ENCODE results near the gene NR1H3.

The NR1H3 gene

GRCh38 chr11:47245611-47246357, 12.0 kb upstream of the NR1H3 start:
- Histone ChIP-seq H3K4me1 (ENCODE audit: control insufficient read depth in 1 of 2, insufficient read depth in 2 of 2, low read length in 2 of 2) (peaks cover 12 to 23% of the 10 kb centered on the region in 2 donors), H3K27ac (ENCODE audit: low read length) (no peak overlapping the region), H3K9me3 (ENCODE audit: control insufficient read depth in 1 of 2, low read length in 2 of 2) (no peaks in the 10 kb centered on the region), H3K27me3 (ENCODE audit: low read depth, low read length) (no peaks in the 10 kb centered on the region), H3K4me3 (ENCODE audit: low read depth in 1 of 2, low read length in 2 of 2) (no peak overlapping the region), H3K36me3 (ENCODE audit: control insufficient read depth in 1 of 2, insufficient read depth in 2 of 2, low read length in 2 of 2) (peaks cover 41 to 45% of the 10 kb centered on the region in 2 donors)

DNA sequence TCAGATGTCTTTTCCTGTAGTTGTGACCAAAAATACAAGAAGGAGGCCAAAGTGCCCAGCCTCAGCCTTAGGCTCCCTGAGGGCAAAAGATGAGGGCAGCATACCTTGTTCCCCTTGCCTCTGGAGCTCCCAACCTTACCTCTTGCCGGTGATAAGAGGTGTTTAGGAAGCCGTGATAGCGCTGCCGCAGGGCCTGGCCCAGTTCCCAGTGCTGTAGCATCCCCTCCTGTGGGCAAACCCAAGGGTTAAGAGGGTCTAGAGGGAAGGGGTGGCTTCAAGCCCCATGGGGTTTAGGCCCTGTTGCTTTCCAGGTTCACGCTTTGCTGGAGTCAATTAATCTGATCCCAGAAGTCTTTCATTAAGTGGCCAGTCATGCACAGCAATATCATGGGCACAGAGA, 10.3 kb upstream of the NR1H3 start:
- no peaks in the 10 kb centered on the region for H3K9me3 ChIP-seq (ENCODE audit: control insufficient read depth in 1 of 2, low read length in 2 of 2)
- peak overlapping the region; percentile 93 to 96 for H3K4me3 ChIP-seq (ENCODE audit: low read depth in 1 of 2, low read length in 2 of 2)
- H3K4me1 ChIP-seq (ENCODE audit: control insufficient read depth in 1 of 2, insufficient read depth in 2 of 2, low read length in 2 of 2): peaks cover 12 to 23% of the 10 kb centered on the region in 2 donors
- no peak overlapping the region for H3K27ac ChIP-seq (ENCODE audit: low read length)
- no peaks in the 10 kb centered on the region for H3K27me3 ChIP-seq (ENCODE audit: low read depth, low read length)
- H3K36me3 ChIP-seq (ENCODE audit: control insufficient read depth in 1 of 2, insufficient read depth in 2 of 2, low read length in 2 of 2): peaks cover 26 to 29% of the 10 kb centered on the region in 2 donors

DNA sequence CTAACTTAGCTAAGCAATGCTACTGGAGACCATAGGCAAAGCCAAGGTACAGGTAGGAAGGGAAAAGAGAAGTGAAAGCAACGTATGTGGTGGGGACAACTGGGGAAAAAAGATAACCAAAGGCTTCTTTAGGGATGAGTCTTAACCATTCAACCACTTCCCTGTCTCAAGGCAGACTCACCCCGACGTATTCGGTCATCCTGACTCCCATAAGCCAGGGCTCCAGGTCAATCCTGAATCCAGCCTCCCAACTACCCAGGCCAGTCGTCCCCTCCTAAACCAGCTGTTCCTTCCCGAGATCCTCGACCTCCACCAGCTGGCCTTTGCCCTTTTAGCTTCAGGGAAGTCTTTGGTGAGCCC, 9.5 kb upstream of the NR1H3 start:
- Histone ChIP-seq H3K9me3 (ENCODE audit: control insufficient read depth in 1 of 2, low read length in 2 of 2) (no peaks in the 10 kb centered on the region), H3K4me3 (ENCODE audit: low read depth in 1 of 2, low read length in 2 of 2) (peak overlapping the region; percentile 93 to 96), H3K27ac (ENCODE audit: low read length) (peak overlapping the region; percentile 90), H3K27me3 (ENCODE audit: low read depth, low read length) (no peaks in the 10 kb centered on the region), H3K4me1 (ENCODE audit: control insufficient read depth in 1 of 2, insufficient read depth in 2 of 2, low read length in 2 of 2) (peaks cover 12 to 23% of the 10 kb centered on the region in 2 donors), H3K36me3 (ENCODE audit: control insufficient read depth in 1 of 2, insufficient read depth in 2 of 2, low read length in 2 of 2) (peaks cover 19 to 23% of the 10 kb centered on the region in 2 donors)

- Histone ChIP-seq H3K4me1 (ENCODE audit: control insufficient read depth in 1 of 2, insufficient read depth in 2 of 2, low read length in 2 of 2) (peaks cover 15 to 24% of the 10 kb centered on the region in 2 donors), H3K9me3 (ENCODE audit: control insufficient read depth in 1 of 2, low read length in 2 of 2) (no peaks in the 10 kb centered on the region), H3K36me3 (ENCODE audit: control insufficient read depth in 1 of 2, insufficient read depth in 2 of 2, low read length in 2 of 2) (peaks cover 14 to 18% of the 10 kb centered on the region in 2 donors), H3K27ac (ENCODE audit: low read length) (peak within 1 kb of the TSS; percentile 90), H3K27me3 (ENCODE audit: low read depth, low read length) (no peaks in the 10 kb centered on the region), H3K4me3 (ENCODE audit: low read depth in 1 of 2, low read length in 2 of 2) (peak within 1 kb of the TSS; percentile 93 to 96)
Observed at GRCh38 chr11:47248664-47249377, 9.0 kb upstream of the NR1H3 start, which contains the start of gene ACP2. ACP2 (minus strand) TSS chr11:47248814; CDS start chr11:47248789, 25 bp downstream.

GRCh38 chr11:47249378-47249715, 8.4 kb upstream of the NR1H3 start:
- H3K4me1 ChIP-seq (ENCODE audit: control insufficient read depth in 1 of 2, insufficient read depth in 2 of 2, low read length in 2 of 2): peaks cover 20 to 29% of the 10 kb centered on the region in 2 donors

GRCh38 chr11:47251751-47252150, 6.0 kb upstream of the NR1H3 start:
- Histone ChIP-seq H3K27me3 (ENCODE audit: low read depth, low read length) (no peaks in the 10 kb centered on the region), H3K27ac (ENCODE audit: low read length) (no peak overlapping the region), H3K4me1 (ENCODE audit: control insufficient read depth in 1 of 2, insufficient read depth in 2 of 2, low read length in 2 of 2) (peaks cover 20 to 40% of the 10 kb centered on the region in 2 donors)

More at GRCh38 chr11:47249378-47249715, 8.4 kb upstream of the NR1H3 start:
- Histone ChIP-seq H3K36me3 (ENCODE audit: control insufficient read depth in 1 of 2, insufficient read depth in 2 of 2, low read length in 2 of 2) (peaks cover 14 to 17% of the 10 kb centered on the region in 2 donors), H3K27ac (ENCODE audit: low read length) (peak overlapping the region; percentile 90), H3K4me3 (ENCODE audit: low read depth in 1 of 2, low read length in 2 of 2) (peak overlapping the region; percentile 93 to 96), H3K9me3 (ENCODE audit: control insufficient read depth in 1 of 2, low read length in 2 of 2) (no peaks in the 10 kb centered on the region), H3K27me3 (ENCODE audit: low read depth, low read length) (no peaks in the 10 kb centered on the region)

DNA sequence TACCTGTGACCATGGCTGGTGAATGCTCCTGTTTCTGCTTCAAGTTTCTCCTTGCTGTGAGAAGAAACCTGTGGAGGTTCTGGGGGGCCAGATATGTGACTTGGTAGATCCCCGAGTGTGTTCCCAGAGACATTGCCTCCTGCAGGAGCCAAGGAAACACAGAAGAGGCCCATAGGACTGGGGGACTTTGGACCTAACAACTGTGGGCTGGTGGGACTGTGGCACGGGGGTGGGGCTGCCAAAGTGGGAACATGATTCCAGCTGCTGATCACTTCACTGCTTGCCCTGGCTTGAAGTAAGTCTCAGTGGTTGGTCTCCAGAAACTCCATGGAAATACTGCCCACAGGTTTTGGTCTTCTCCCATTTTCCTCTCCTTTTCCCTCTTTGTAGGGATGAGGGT, 4.1 kb upstream of the NR1H3 start:
- Histone ChIP-seq H3K4me3 (ENCODE audit: low read depth in 1 of 2, low read length in 2 of 2) (no peak overlapping the region), H3K27ac (ENCODE audit: low read length) (peak overlapping the region; percentile 85), H3K36me3 (ENCODE audit: control insufficient read depth in 1 of 2, insufficient read depth in 2 of 2, low read length in 2 of 2) (no peaks in the 10 kb centered on the region), H3K4me1 (ENCODE audit: control insufficient read depth in 1 of 2, insufficient read depth in 2 of 2, low read length in 2 of 2) (peaks cover 29 to 44% of the 10 kb centered on the region in 2 donors), H3K27me3 (ENCODE audit: low read depth, low read length) (no peaks in the 10 kb centered on the region), H3K9me3 (ENCODE audit: control insufficient read depth in 1 of 2, low read length in 2 of 2) (no peaks in the 10 kb centered on the region)

More at GRCh38 chr11:47251751-47252150, 6.0 kb upstream of the NR1H3 start:
- Histone ChIP-seq H3K4me3 (ENCODE audit: low read depth in 1 of 2, low read length in 2 of 2) (no peak overlapping the region), H3K36me3 (ENCODE audit: control insufficient read depth in 1 of 2, insufficient read depth in 2 of 2, low read length in 2 of 2) (no peaks in the 10 kb centered on the region), H3K9me3 (ENCODE audit: control insufficient read depth in 1 of 2, low read length in 2 of 2) (no peaks in the 10 kb centered on the region)

- no peaks in the 10 kb centered on the region for H3K36me3 ChIP-seq (ENCODE audit: control insufficient read depth in 1 of 2, insufficient read depth in 2 of 2, low read length in 2 of 2)
- no peaks in the 10 kb centered on the region for H3K27me3 ChIP-seq (ENCODE audit: low read depth, low read length)
- no peak overlapping the region for H3K4me3 ChIP-seq (ENCODE audit: low read depth in 1 of 2, low read length in 2 of 2)
- H3K27ac ChIP-seq (ENCODE audit: low read length): peak overlapping the region; percentile 85
- no peaks in the 10 kb centered on the region for H3K9me3 ChIP-seq (ENCODE audit: control insufficient read depth in 1 of 2, low read length in 2 of 2)
- peaks cover 29 to 48% of the 10 kb centered on the region in 2 donors for H3K4me1 ChIP-seq (ENCODE audit: control insufficient read depth in 1 of 2, insufficient read depth in 2 of 2, low read length in 2 of 2)
Observed at GRCh38 chr11:47254386-47254785, 3.4 kb upstream of the NR1H3 start.

DNA sequence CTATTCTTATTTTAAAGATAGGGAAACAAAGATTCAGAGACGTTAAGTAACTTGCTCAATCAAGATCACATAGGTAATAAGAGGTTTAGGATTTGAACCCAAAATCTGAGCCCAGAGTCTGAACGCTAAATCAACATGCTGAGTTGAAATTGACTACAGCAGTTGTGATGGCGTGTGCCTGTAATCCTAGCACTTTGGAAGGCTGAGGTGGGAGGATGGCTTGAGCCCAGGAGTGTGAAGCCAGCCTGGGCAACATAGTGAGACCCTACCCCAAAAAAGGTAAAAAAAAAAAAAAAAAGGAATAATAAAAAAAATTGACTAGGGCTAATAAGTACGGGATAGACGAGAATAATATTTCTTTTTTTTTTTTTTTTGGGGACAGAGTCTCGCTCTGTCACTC, 1.4 kb upstream of the NR1H3 start:
- Histone ChIP-seq H3K27me3 (ENCODE audit: low read depth, low read length) (no peaks in the 10 kb centered on the region), H3K27ac (ENCODE audit: low read length) (no peak overlapping the region), H3K36me3 (ENCODE audit: control insufficient read depth in 1 of 2, insufficient read depth in 2 of 2, low read length in 2 of 2) (no peaks in the 10 kb centered on the region), H3K4me1 (ENCODE audit: control insufficient read depth in 1 of 2, insufficient read depth in 2 of 2, low read length in 2 of 2) (peaks cover 27 to 50% of the 10 kb centered on the region in 2 donors), H3K9me3 (ENCODE audit: control insufficient read depth in 1 of 2, low read length in 2 of 2) (no peaks in the 10 kb centered on the region), H3K4me3 (ENCODE audit: low read depth in 1 of 2, low read length in 2 of 2) (no peak overlapping the region)

DNA sequence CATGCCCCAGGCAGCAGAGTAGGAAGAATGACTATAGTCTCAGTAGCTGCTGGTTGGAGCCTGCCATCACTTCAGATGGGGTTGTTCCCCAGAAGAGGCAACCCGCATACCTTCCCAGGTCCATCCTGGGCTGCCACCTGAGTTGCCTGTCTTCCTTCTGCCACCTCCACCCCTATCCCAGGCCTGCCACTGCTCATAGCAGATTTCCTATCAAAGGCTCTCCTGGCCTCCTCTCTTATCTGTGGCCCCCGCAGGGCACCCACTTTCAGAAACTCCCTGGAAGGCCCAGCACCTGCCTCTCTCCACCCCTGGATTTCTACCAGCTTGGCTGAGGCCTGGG, 649 bp upstream of the NR1H3 start:
- Histone ChIP-seq H3K4me3 (ENCODE audit: low read depth in 1 of 2, low read length in 2 of 2) (peak overlapping the region; percentile 48 to 66), H3K36me3 (ENCODE audit: control insufficient read depth in 1 of 2, insufficient read depth in 2 of 2, low read length in 2 of 2) (no peaks in the 10 kb centered on the region), H3K27ac (ENCODE audit: low read length) (peak overlapping the region; percentile 80), H3K27me3 (ENCODE audit: low read depth, low read length) (no peaks in the 10 kb centered on the region), H3K4me1 (ENCODE audit: control insufficient read depth in 1 of 2, insufficient read depth in 2 of 2, low read length in 2 of 2) (peaks cover 27 to 50% of the 10 kb centered on the region in 2 donors), H3K9me3 (ENCODE audit: control insufficient read depth in 1 of 2, low read length in 2 of 2) (no peaks in the 10 kb centered on the region)

- Histone ChIP-seq H3K4me1 (ENCODE audit: control insufficient read depth in 1 of 2, insufficient read depth in 2 of 2, low read length in 2 of 2) (peaks cover 27 to 50% of the 10 kb centered on the region in 2 donors), H3K36me3 (ENCODE audit: control insufficient read depth in 1 of 2, insufficient read depth in 2 of 2, low read length in 2 of 2) (no peaks in the 10 kb centered on the region), H3K4me3 (ENCODE audit: low read depth in 1 of 2, low read length in 2 of 2) (peak overlapping the region; percentile 48 to 66)
Observed at GRCh38 chr11:47258317-47258902, 614 bp downstream of the NR1H3 start.

More at GRCh38 chr11:47258317-47258902, 614 bp downstream of the NR1H3 start:
- Histone ChIP-seq H3K27ac (ENCODE audit: low read length) (peak overlapping the region; percentile 80), H3K9me3 (ENCODE audit: control insufficient read depth in 1 of 2, low read length in 2 of 2) (no peaks in the 10 kb centered on the region), H3K27me3 (ENCODE audit: low read depth, low read length) (no peaks in the 10 kb centered on the region)

Measured in muscle layer of duodenum (tissue), 2 donors.